DMS53 treated with DMSO at 0.1 percent for 48 hours (cell line): Measurements from ENCODE around the gene CLCF1.
"Not testable (repeated sequence)": the region's sequence is repeated elsewhere in the genome, so short reads cannot be mapped to it uniquely, and the experiment has no call there.

ENCODE experiments used
- DNase-seq: peaks from one replicate; lab custom pipeline; 2025; ENCODE audit not compliant: unreplicated experiment; lab: John Stamatoyannopoulos, UW

CLCF1 gene

DNA sequence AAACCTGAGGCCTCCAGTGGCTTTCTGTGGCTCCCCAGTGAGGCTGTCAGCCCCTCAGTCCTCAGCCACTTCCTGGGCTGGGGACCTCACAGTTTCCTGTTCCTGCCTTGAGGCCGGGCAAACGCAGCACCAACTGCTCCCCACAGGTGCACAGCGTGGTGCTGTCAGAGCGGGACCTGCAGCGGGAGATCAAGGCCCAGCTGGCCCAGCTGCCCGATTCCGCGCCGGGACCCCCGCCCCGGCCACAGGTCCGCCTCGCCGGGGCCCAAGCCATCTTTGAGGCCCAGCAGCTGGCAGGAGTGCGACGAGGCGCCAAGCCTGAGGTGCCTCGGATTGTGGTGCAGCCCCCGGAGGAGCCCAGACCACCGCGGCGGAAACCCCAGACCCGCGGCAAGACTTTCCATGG is 35.9 kb upstream of the CLCF1 start:
- DNase-seq, result no peak

GRCh38 chr11:67408437-67409200 is 35.2 kb upstream of the CLCF1 start:
- DNase-seq, result no peak

DNA sequence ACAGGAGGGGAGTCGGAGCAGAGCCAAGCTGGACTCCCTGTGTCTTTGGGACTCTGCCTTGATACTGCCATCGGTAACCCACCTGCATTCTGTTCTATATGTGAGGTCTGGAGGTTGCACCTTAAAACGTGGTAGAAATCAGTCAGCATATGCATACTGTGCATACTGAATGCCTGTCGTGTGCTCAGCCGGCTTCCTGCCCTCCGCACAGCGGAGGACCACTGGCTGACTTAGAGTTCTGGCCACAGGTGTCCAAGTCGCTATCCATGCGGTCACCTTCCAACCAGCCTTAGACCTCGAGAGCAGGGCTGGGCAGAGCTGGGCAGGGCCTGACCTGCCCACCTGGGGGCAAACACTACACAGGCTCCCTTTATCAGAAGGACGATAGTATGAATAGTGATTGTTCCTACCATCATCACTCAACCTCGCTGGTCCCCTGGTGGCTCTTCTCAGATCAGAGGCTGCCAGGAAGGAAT is 34.3 kb upstream of the CLCF1 start:
- DNase-seq, result no peak

- no peak for DNase-seq
These were observed 33.7 kb upstream of the CLCF1 start for GRCh38 chr11:67406969-67407687.

- DNase-seq, result no peak
These were observed 33.1 kb upstream of the CLCF1 start for GRCh38 chr11:67406420-67406968.

DNA sequence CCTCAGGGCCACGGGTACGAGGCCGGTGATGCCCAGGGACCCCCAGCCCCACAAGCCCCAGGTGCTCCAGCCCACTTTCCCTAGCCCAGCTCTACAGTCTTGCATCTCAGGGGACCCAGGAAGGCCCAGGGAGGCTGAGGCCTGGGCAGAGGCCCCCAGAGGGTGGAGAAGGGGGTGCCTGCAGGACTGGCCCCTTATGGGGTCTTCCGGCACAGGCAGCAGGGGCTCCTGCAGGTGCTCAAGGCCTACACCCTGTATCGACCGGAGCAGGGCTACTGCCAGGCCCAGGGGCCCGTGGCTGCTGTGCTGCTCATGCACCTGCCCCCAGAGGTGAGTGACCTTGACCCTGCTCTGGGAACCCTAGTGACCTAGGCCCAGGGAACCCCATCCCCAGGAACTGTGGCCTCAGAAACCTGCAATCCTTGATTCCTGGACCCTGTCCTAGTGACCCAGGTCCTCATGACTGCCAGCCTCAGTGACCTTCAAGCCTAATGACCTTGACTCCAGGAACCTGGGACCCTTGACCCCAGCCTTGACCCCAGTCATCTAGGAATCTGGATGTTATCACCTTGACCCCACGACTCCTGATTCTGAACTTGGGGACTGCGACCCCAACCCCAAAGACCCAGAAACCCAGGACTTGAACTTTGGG is 32.4 kb upstream of the CLCF1 start:
- no peak for DNase-seq

DNA sequence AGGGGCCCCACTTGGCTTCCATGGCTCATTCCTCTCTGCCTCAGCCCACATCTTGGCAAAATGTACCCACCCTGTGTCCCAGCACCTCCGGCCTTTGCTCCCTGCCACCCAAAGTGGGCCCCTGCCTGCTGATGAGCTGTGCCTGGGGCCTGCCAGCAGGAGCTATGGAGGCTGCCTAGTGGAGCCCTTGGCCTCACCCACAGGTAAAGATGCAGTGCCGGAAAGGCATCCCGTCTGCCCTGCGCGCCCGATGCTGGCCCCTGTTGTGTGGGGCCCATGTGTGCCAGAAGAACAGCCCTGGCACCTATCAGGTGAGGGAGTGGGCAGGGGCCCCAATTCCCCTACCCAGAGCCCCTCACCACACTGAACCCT is 31.8 kb upstream of the CLCF1 start:
- no peak for DNase-seq

DNA sequence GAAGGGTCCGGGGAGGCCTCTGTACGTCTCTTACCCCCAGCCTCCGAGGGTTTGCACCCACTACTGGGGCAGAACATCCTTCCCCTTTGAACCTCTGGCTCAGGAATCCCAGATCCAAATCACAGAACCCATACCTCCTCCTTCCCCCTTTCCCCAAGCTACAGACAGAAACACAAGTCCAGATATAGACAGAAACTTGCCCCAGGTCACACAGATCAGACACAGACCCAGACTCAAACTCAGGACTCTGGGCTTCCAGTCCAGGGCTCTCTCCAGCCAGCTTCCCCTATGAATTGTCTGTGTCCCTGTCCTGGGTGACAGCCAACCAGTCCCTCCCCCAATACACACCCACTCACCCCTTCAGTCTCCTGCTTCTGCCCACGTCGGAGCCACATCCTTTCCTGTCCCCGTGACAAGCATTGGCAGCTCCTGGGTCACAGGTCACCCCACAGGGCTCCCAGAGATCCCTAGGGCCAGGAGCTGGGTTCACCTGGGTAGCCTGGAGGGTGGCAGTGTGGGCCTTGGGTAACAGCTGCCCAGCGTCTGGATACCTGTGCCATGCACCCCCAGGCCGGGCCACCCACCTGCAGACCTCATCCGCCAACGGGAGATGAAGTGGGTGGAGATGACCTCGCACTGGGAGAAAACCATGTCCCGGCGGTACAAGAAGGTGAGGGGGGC is 31.3 kb upstream of the CLCF1 start:
- DNase-seq, result no peak

- DNase-seq, result not testable (repeated sequence)
These were observed 29.7 kb upstream of the CLCF1 start for GRCh38 chr11:67403085-67403484.

DNA sequence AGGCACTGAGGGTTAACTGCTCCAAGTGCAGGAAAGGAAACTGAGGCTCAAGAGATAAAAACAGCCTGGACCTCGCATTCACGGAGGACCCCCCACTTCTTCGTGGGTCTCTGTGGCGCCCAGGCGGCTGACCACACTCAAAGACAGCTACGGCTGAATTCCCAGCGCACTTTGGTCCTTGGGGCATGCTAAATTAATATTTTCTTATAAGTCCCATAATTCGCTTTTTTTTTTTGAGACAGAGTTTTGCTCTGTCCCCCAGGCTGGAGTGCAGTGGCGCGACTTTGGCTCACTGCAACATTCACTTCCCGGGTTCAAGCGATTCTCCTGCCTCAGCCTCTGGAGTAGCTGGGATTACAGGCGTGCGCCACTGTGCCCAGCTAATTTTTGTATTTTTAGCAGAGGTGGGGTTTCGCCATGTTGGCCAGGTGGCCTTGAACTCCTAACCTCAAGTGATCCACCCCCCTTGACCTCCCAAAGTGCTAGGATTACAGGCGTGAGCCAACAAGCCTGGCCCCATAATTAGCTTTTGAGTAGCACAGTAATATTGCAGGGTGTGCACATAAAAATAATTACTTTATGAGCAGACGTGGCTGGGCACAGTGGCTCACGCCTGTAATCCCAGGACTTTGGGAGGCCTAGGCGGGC is 28.9 kb upstream of the CLCF1 start:
- not testable (repeated sequence) for DNase-seq

DNA sequence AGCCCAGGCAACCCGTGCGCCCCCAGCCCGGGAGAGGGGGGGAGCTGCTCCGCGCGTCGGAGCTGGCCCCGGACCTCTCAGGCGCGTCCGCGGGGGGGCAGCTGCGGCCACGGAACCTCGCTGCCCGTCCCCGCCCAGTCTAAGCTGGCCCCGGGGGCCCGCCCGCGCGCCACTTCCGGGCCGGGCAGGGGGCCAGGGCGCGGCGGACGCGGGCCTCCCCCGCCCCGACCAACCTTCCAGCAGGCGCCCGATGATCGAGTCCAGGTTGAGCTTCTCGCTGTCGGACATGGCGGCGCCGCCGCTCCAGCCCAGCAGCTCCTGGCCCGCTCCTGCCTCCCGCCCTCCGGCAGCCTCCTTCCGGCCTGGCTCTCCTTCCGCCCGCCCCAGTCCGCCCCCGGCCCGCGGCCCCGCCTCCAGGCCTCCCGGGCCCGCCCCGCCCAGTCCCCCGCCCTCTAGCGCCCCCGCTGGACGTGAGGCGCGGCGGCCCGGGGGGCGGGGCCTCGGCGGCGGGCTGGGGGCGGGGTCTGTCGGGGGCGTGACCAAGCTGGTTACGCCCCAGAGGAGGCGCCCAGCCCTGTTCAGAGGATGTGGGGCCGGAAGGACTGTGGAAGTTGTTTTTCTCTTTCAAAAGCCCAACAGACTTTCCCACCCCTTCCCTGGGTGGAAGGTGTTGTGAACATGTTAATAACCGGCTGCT is 28.2 kb upstream of the CLCF1 start, which contains the start of gene PPP1CA:
Gene PPP1CA, minus strand, starts transcription at position 364 of the 697 bp plus-strand sequence. Its CDS starts 76 bp downstream, at position 288.
- DNase-seq, result peak; percentile 86

GRCh38 chr11:67400942-67401494 is 27.6 kb upstream of the CLCF1 start:
- DNase-seq, result no peak

DNA sequence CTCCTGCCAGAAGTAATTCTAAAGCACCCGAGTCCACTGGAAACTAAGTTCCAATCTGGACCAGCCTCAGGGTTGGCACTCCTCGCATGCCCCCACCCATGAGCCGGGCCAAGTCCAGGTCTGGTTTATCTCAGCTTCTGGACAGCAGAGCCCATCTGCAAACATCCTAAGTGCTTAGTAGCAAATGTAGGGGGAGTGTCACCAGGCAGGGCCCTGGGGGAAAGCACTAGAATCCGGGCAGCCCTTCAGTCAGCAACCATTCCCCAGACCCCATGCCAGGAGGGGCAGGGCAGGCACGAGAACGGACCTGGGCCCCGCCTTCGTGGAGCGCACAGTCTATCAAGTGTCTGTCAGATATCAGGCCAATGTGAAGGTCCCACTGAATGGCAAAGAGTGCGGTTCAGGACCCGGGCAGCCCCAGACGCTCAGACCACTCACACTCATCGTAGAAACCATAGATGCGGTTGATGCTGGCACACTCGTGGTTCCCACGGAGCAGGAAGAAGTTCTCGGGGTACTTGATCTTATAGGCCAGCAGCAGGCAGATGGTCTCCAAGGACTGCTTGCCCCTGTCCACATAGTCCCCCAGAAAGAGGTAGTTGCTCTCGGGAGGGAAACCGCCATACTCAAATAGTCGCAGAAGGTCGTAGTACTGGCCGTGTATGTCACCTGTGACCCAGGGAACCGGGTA is 27.0 kb upstream of the CLCF1 start:
- no peak for DNase-seq

GRCh38 chr11:67398661-67399563 is 25.5 kb upstream of the CLCF1 start:
- DNase-seq, result no peak

DNA sequence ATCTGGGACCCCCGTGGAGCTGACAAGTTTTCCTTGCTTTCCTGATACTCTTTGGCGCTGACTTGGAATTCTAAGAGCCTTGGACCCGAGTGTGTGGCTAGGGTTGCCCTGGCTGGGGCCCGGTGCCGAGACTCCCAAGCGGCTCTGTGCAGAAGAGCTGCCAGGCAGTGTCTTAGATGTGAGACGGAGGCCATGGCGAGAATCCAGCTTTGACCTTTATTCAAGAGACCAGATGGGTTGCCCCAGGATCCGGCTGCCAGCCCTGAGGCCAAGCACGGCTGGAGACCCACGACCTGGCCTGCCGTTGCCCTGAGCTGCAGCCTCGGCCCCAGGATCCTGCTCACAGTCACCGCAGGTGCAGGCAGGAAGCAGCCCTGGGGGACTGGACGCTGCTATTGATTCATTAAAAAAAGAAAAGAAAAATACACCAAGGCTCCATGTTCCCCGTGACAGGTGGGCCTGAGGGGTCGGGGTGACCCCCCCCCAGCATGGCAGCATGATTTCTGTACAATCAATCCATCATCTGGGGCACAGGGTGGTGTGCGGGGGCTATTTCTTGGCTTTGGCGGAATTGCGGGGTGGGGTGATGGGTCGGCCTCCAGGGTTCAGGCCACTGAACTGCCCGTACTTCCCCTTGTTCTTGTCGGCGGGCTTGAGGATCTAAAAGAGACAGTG is 24.7 kb upstream of the CLCF1 start:
- DNase-seq, result no peak

DNA sequence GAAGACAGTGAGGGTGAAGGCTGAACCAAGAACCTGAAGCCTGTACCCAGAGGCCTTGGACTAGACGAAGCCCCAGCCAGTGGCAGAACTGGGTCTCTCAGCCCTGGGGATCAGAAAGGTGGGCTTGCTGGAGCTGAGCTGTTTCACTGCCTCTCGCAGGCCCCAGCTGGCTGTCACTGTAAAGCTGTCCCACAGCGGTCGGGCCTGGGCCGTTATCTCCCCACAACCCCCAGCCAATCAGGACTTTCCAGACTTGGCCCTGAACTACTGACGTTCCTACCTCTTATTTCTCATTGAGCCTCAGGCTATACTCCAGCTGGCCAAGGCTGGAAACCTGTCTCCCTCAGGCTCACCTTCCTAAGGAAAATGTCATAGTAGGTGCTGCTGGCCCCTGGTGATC is 24.1 kb upstream of the CLCF1 start:
- no peak for DNase-seq

GRCh38 chr11:67396587-67397389 is 23.4 kb upstream of the CLCF1 start:
- no peak for DNase-seq
